Activated CD4-positive, alpha-beta memory T cell treated with anti-CD3 and anti-CD28 coated beads, Interleukin-2, amount 10 ng/mL, durations not matched to agents 7 days and 5 days (primary cell): ENCODE results near the gene ANTXR2. TPM values are rescaled to one million over a fixed set of nuclear protein-coding genes. Genes with fewer than 3 reads are reported as not detected.

Experiments used
- CTCF ChIA-PET: fragments of 350-600 bp; sonication (Branson Sonifier 250); formaldehyde crosslinking; loops from one replicate; lab custom pipeline; 2021; ENCODE audit warnings: antibody characterized with exemption, inconsistent platforms; lab: Charles Lee
- POLR2A ChIA-PET: fragments of 350-600 bp; sonication (Branson Sonifier 250); formaldehyde crosslinking; loops from one replicate; lab custom pipeline; 2021; ENCODE audit warnings: antibody characterized with exemption; lab: Charles Lee
- DNase-seq: peaks from one replicate; pipeline ENCODE4 v3.0.0-alpha.2; 2020
- H3K27ac Mint-ChIP-seq: one replicate; pipeline ENCODE4 v1.8.0; 2021; ENCODE audit warnings: mild to moderate bottlenecking, mixed read lengths
- H3K27me3 Mint-ChIP-seq: one replicate; pipeline ENCODE4 v1.8.0; 2021; ENCODE audit warnings: mixed read lengths
- H3K36me3 Mint-ChIP-seq: one replicate; pipeline ENCODE4 v1.8.0; 2021; ENCODE audit warnings: low read depth, mixed read lengths
- H3K4me1 Mint-ChIP-seq: one replicate; pipeline ENCODE4 v1.8.0; 2021; ENCODE audit warnings: mixed read lengths
- H3K4me3 Mint-ChIP-seq: one replicate; pipeline ENCODE4 v1.8.0; 2021; ENCODE audit warnings: mild to moderate bottlenecking, mixed read lengths
- H3K9me3 Mint-ChIP-seq: one replicate; pipeline ENCODE4 v1.8.0; 2021; ENCODE audit warnings: mixed read lengths
- total RNA-seq, 2 experiments: library from RNA; stranded (reverse); gene quantifications; one replicate each; pipeline ENCODE4 v1.2.3, GENCODE V29; 2021

ANTXR2 gene
- total RNA-seq, 2 experiments from 2014 or later: 113 to 114 TPM

GRCh38 chr4:80101071-80101791 lies 28.2 kb upstream of the ANTXR2 start:
- H3K4me3 Mint-ChIP-seq: no peak overlapping the region
- ChIA-PET CTCF (no interaction called here), POLR2A (no interaction called here)
- no peaks in the 10 kb centered on the region for H3K27me3 Mint-ChIP-seq
- H3K4me1 Mint-ChIP-seq: peaks cover 10% of the 10 kb centered on the region
- H3K9me3 Mint-ChIP-seq: peaks cover 4% of the 10 kb centered on the region
- H3K27ac Mint-ChIP-seq: no peak overlapping the region
- H3K36me3 Mint-ChIP-seq: peaks cover 9% of the 10 kb centered on the region
- DNase-seq: no peak

GRCh38 chr4:80099671-80100070 lies 26.6 kb upstream of the ANTXR2 start:
- peaks cover 4% of the 10 kb centered on the region for H3K36me3 Mint-ChIP-seq
- DNase-seq: no peak
- POLR2A ChIA-PET: no interaction called here
- peaks cover 2% of the 10 kb centered on the region for H3K9me3 Mint-ChIP-seq
- H3K27ac Mint-ChIP-seq: no peak overlapping the region
- H3K4me3 Mint-ChIP-seq: no peak overlapping the region
- peaks cover 8% of the 10 kb centered on the region for H3K27me3 Mint-ChIP-seq
- CTCF ChIA-PET: interaction anchor here (0.9 kb wide), 1 partner anchor 26 kb away, joined by 4 read pairs; no protein-coding TSS in a partner anchor
- peaks cover 8% of the 10 kb centered on the region for H3K4me1 Mint-ChIP-seq

GRCh38 chr4:80098635-80099034 lies 25.6 kb upstream of the ANTXR2 start:
- H3K27ac Mint-ChIP-seq: no peak overlapping the region
- H3K4me3 Mint-ChIP-seq: no peak overlapping the region
- no peak for DNase-seq
- CTCF ChIA-PET: interaction anchor here (0.9 kb wide), 1 partner anchor 27 kb away, joined by 4 read pairs; no protein-coding TSS in a partner anchor
- H3K27me3 Mint-ChIP-seq: peaks cover 8% of the 10 kb centered on the region
- peaks cover 2% of the 10 kb centered on the region for H3K9me3 Mint-ChIP-seq
- peaks cover 4% of the 10 kb centered on the region for H3K36me3 Mint-ChIP-seq
- peaks cover 8% of the 10 kb centered on the region for H3K4me1 Mint-ChIP-seq
- POLR2A ChIA-PET: no interaction called here

- Mint-ChIP-seq H3K27me3 (peaks cover 8% of the 10 kb centered on the region), H3K4me1 (peaks cover 13% of the 10 kb centered on the region), H3K36me3 (peaks cover 4% of the 10 kb centered on the region), H3K27ac (no peak overlapping the region), H3K4me3 (no peak overlapping the region), H3K9me3 (peaks cover 2% of the 10 kb centered on the region)
- POLR2A ChIA-PET: no interaction called here
- CTCF ChIA-PET: no interaction called here
- DNase-seq: no peak
Observed at GRCh38 chr4:80097400-80098177, 24.6 kb upstream of the ANTXR2 start.

GRCh38 chr4:80096175-80096850 lies 23.3 kb upstream of the ANTXR2 start:
- peaks cover 2% of the 10 kb centered on the region for H3K9me3 Mint-ChIP-seq
- H3K4me1 Mint-ChIP-seq: peaks cover 20% of the 10 kb centered on the region
- no peak for DNase-seq
- CTCF ChIA-PET: no interaction called here
- H3K27ac Mint-ChIP-seq: no peak overlapping the region
- peaks cover 4% of the 10 kb centered on the region for H3K36me3 Mint-ChIP-seq
- no peak overlapping the region for H3K4me3 Mint-ChIP-seq
- POLR2A ChIA-PET: interaction anchor here (0.9 kb wide), 1 partner anchor 18 kb away, joined by 3 read pairs; no protein-coding TSS in a partner anchor
- H3K27me3 Mint-ChIP-seq: peaks cover 9% of the 10 kb centered on the region

- H3K4me3 Mint-ChIP-seq: no peak overlapping the region
- peaks cover 16% of the 10 kb centered on the region for H3K4me1 Mint-ChIP-seq
- H3K27ac Mint-ChIP-seq: no peak overlapping the region
- ChIA-PET POLR2A (no interaction called here), CTCF (no interaction called here)
- no peak for DNase-seq
- H3K9me3 Mint-ChIP-seq: peaks cover 2% of the 10 kb centered on the region
- H3K36me3 Mint-ChIP-seq: peaks cover 4% of the 10 kb centered on the region
- peaks cover 9% of the 10 kb centered on the region for H3K27me3 Mint-ChIP-seq
Observed at GRCh38 chr4:80094191-80094590, 21.2 kb upstream of the ANTXR2 start.

GRCh38 chr4:80093563-80093962 lies 20.5 kb upstream of the ANTXR2 start:
- no peak for DNase-seq
- ChIA-PET CTCF (no interaction called here), POLR2A (no interaction called here)

GRCh38 chr4:80092847-80093246 lies 19.8 kb upstream of the ANTXR2 start:
- Mint-ChIP-seq H3K9me3 (peaks cover under 1% of the 10 kb centered on the region), H3K4me3 (no peak overlapping the region), H3K27ac (no peak overlapping the region), H3K27me3 (peaks cover 11% of the 10 kb centered on the region), H3K4me1 (peaks cover 14% of the 10 kb centered on the region), H3K36me3 (peaks cover 3% of the 10 kb centered on the region)
- DNase-seq: no peak
- CTCF ChIA-PET: no interaction called here
- POLR2A ChIA-PET: no interaction called here

More at GRCh38 chr4:80093563-80093962, 20.5 kb upstream of the ANTXR2 start:
- Mint-ChIP-seq H3K4me3 (no peak overlapping the region), H3K4me1 (peaks cover 14% of the 10 kb centered on the region), H3K9me3 (no peaks in the 10 kb centered on the region), H3K27me3 (peaks cover 9% of the 10 kb centered on the region), H3K27ac (no peak overlapping the region), H3K36me3 (no peaks in the 10 kb centered on the region)

GRCh38 chr4:80092088-80092487 lies 19.1 kb upstream of the ANTXR2 start:
- Mint-ChIP-seq H3K27me3 (peaks cover 13% of the 10 kb centered on the region), H3K36me3 (peaks cover 6% of the 10 kb centered on the region), H3K9me3 (peaks cover 3% of the 10 kb centered on the region), H3K27ac (no peak overlapping the region), H3K4me1 (peaks cover 14% of the 10 kb centered on the region), H3K4me3 (no peak overlapping the region)
- ChIA-PET POLR2A (no interaction called here), CTCF (interaction anchor here (2.4 kb wide), 1 partner anchor 34 kb away, joined by 9 read pairs; no protein-coding TSS in a partner anchor)
- DNase-seq: no peak

GRCh38 chr4:80091688-80092087 lies 18.7 kb upstream of the ANTXR2 start:
- Mint-ChIP-seq H3K27me3 (peaks cover 13% of the 10 kb centered on the region), H3K27ac (no peak overlapping the region), H3K4me3 (no peak overlapping the region), H3K36me3 (peaks cover 6% of the 10 kb centered on the region), H3K9me3 (peaks cover 3% of the 10 kb centered on the region), H3K4me1 (peaks cover 14% of the 10 kb centered on the region)
- ChIA-PET POLR2A (no interaction called here), CTCF (interaction anchor here (0.7 to 2.4 kb wide), 2 partner anchors 34 to 110 kb away, joined by 4 to 9 read pairs; no protein-coding TSS in a partner anchor)
- no peak for DNase-seq

- Mint-ChIP-seq H3K27me3 (peaks cover 13% of the 10 kb centered on the region), H3K27ac (no peak overlapping the region), H3K4me3 (no peak overlapping the region), H3K9me3 (peaks cover 3% of the 10 kb centered on the region), H3K36me3 (peaks cover 8% of the 10 kb centered on the region), H3K4me1 (peaks cover 14% of the 10 kb centered on the region)
- ChIA-PET POLR2A (no interaction called here), CTCF (interaction anchor here (0.7 to 2.4 kb wide), 2 partner anchors 35 to 111 kb away, joined by 4 to 9 read pairs; no protein-coding TSS in a partner anchor)
- no peak for DNase-seq
Observed at GRCh38 chr4:80091184-80091583, 18.2 kb upstream of the ANTXR2 start.

GRCh38 chr4:80090090-80090489 lies 17.1 kb upstream of the ANTXR2 start:
- no peak for DNase-seq
- H3K27me3 Mint-ChIP-seq: peaks cover 6% of the 10 kb centered on the region
- ChIA-PET POLR2A (interaction anchor here (0.8 kb wide), 1 partner anchor 18 kb away, joined by 3 read pairs; no protein-coding TSS in a partner anchor), CTCF (interaction anchor here (2.4 kb wide), 1 partner anchor 36 kb away, joined by 9 read pairs; no protein-coding TSS in a partner anchor)
- H3K36me3 Mint-ChIP-seq: peaks cover 9% of the 10 kb centered on the region
- H3K4me3 Mint-ChIP-seq: no peak overlapping the region
- H3K4me1 Mint-ChIP-seq: peaks cover 14% of the 10 kb centered on the region
- H3K27ac Mint-ChIP-seq: no peak overlapping the region
- peaks cover 3% of the 10 kb centered on the region for H3K9me3 Mint-ChIP-seq
